ENCODE results near the gene OAS3. TPM values are rescaled to one million over a fixed set of nuclear protein-coding genes. Genes with fewer than 3 reads are reported as not detected.

The OAS3 gene
- polyA plus RNA-seq, 1 experiment = 6.7 TPM

- no peak for DNase-seq (ENCODE audit: low read depth)
- no peak for TF ChIP-seq CTCF (IDR thresholded peaks at IDR 0.05; ENCODE audit: insufficient read depth, low read depth, low read length)
- Histone ChIP-seq H3K27me3 (ENCODE audit: control insufficient read depth, insufficient read depth, low read length) (no peaks in the 10 kb centered on the region), H3K36me3 (ENCODE audit: control insufficient read depth, insufficient read depth, low read length) (no peaks in the 10 kb centered on the region), H3K4me3 (ENCODE audit: low read depth, low read length) (no peak overlapping the region)
- ChIA-PET CTCF (interaction anchor here (0.6 to 1.2 kb wide), 2 partner anchors 27 to 35 kb away, joined by 3 read pairs; partner anchors contain the start of gene OAS3), POLR2A (no interaction called here)
Measured at GRCh38 chr12:112973011-112973735, 34.9 kb downstream of the OAS3 start.

GRCh38 chr12:112973818-112974231 lies 35.6 kb downstream of the OAS3 start:
- Histone ChIP-seq H3K27me3 (ENCODE audit: control insufficient read depth, insufficient read depth, low read length) (no peaks in the 10 kb centered on the region), H3K36me3 (ENCODE audit: control insufficient read depth, insufficient read depth, low read length) (no peaks in the 10 kb centered on the region), H3K4me3 (ENCODE audit: low read depth, low read length) (no peak overlapping the region)
- ChIA-PET POLR2A (no interaction called here), CTCF (no interaction called here)
- DNase-seq (ENCODE audit: low read depth) = no peak
- TF ChIP-seq CTCF (IDR thresholded peaks at IDR 0.05; ENCODE audit: insufficient read depth, low read depth, low read length) = no peak

GRCh38 chr12:112974904-112975303 lies 36.6 kb downstream of the OAS3 start:
- DNase-seq (ENCODE audit: low read depth) = no peak
- no peak for TF ChIP-seq CTCF (IDR thresholded peaks at IDR 0.05; ENCODE audit: insufficient read depth, low read depth, low read length)
- Histone ChIP-seq H3K4me3 (ENCODE audit: low read depth, low read length) (no peak overlapping the region), H3K36me3 (ENCODE audit: control insufficient read depth, insufficient read depth, low read length) (no peaks in the 10 kb centered on the region), H3K27me3 (ENCODE audit: control insufficient read depth, insufficient read depth, low read length) (no peaks in the 10 kb centered on the region)
- CTCF ChIA-PET = interaction anchor here (1.1 kb wide), 1 partner anchor 18 kb away, joined by 3 read pairs; no protein-coding TSS in a partner anchor
- POLR2A ChIA-PET = no interaction called here

DNA sequence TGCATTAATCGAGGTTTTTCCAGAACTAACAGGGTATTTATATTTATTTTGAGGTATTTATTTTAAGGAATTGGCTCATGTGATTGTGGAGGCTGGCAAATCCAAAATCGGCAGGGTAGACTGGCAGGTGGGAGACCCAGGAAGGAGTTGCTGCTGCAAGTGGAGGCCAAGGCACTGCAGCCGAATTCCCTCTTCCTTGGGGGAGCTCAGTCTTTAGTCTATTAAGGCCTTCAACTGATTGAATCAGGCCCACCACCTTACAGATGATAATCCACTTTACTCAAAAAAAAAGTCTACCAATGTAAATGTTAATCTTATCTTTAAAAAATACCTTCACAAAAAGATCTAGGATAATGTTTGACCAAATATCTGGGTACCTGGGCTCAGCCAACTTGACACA lies 38.9 kb downstream of the OAS3 start:
- ChIA-PET POLR2A (no interaction called here), CTCF (interaction anchor here (1.0 to 3.5 kb wide), 2 partner anchors 15 to 72 kb away, joined by 3 to 27 read pairs; no protein-coding TSS in a partner anchor)
- no peak for DNase-seq (ENCODE audit: low read depth)
- H3K27me3 ChIP-seq (ENCODE audit: control insufficient read depth, insufficient read depth, low read length) = no peaks in the 10 kb centered on the region
- no peak overlapping the region for H3K4me3 ChIP-seq (ENCODE audit: low read depth, low read length)
- H3K36me3 ChIP-seq (ENCODE audit: control insufficient read depth, insufficient read depth, low read length) = no peaks in the 10 kb centered on the region
- TF ChIP-seq CTCF (IDR thresholded peaks at IDR 0.05; ENCODE audit: insufficient read depth, low read depth, low read length) = no peak

- DNase-seq (ENCODE audit: low read depth) = no peak
- no peak for TF ChIP-seq CTCF (IDR thresholded peaks at IDR 0.05; ENCODE audit: insufficient read depth, low read depth, low read length)
- Histone ChIP-seq H3K4me3 (ENCODE audit: low read depth, low read length) (no peak overlapping the region), H3K36me3 (ENCODE audit: control insufficient read depth, insufficient read depth, low read length) (no peaks in the 10 kb centered on the region), H3K27me3 (ENCODE audit: control insufficient read depth, insufficient read depth, low read length) (no peaks in the 10 kb centered on the region)
- ChIA-PET POLR2A (no interaction called here), CTCF (interaction anchor here (0.5 to 3.5 kb wide), 3 partner anchors 14 to 71 kb away, joined by 3 to 27 read pairs (median 3); no protein-coding TSS in a partner anchor)
Measured at GRCh38 chr12:112977641-112978040, 39.4 kb downstream of the OAS3 start.

All from BJ (cell line).